GM12878 (cell line): Measurements from ENCODE around the gene TRIM45. TPM values are rescaled to one million over a fixed set of nuclear protein-coding genes. Genes with fewer than 3 reads are reported as not detected.

Source experiments
- ATAC-seq: fragments of 200-7000 bp; cut with Tn5 transposase; 3 replicates; pipeline ENCODE4 v1.9.1; 2020; ENCODE audit warnings: mild to moderate bottlenecking, moderate library complexity
- BruUV-seq: library from RNA; stranded (reverse); fragments of 400-500 nt; replicated peaks from 2 replicates; lab custom pipeline; 2021; lab: Mats Ljungman, UMichigan
- CTCF ChIA-PET: fragments of 300-600 bp; sonication (Branson Sonifier 250); formaldehyde crosslinking; extraction: SDS; loops from one replicate; lab custom pipeline; 2021; ENCODE audit warnings: inconsistent platforms; lab: Yijun Ruan, JAX
- POLR2A ChIA-PET: fragments of 350-600 bp; formaldehyde crosslinking; extraction: SDS; loops from one replicate; lab custom pipeline; 2021; ENCODE audit warnings: inconsistent platforms; lab: Charles Lee
- RAD21 ChIA-PET: fragments of 300-600 bp; sonication (Branson Sonifier 250); formaldehyde crosslinking; loops from one replicate; lab custom pipeline; 2023; ENCODE audit warnings: antibody characterized with exemption; ENCODE audit not compliant: unreplicated experiment; lab: Charles Lee
- SMC1A ChIA-PET: fragments of 300-600 bp; sonication (Branson Sonifier 250); formaldehyde crosslinking; loops from one replicate; lab custom pipeline; 2023; ENCODE audit not compliant: unreplicated experiment, uncharacterized antibody; lab: Charles Lee
- DNase-seq: peaks from one replicate; pipeline ENCODE4 v3.0.0-alpha.2; 2011; ENCODE audit warnings: low read depth, low spot score
- FAIRE-seq: peaks from 3 replicates; lab custom pipeline; 2011; peaks lifted over from hg19 to GRCh38; lab: Jason Lieb, UNC
- H2AFZ ChIP-seq: 2 replicates; pipeline ENCODE4 v1.6.0; 2011; ENCODE audit warnings: low read depth, low read length, control low read depth; ENCODE audit not compliant: control insufficient read depth
- H3K27ac ChIP-seq: 2 replicates; pipeline ENCODE4 v1.5.1; 2011; ENCODE audit warnings: control low read depth; ENCODE audit not compliant: control insufficient read depth, insufficient read depth
- H3K27me3 ChIP-seq, 2 experiments: replicated peaks in 1 of 2; 2 replicates each; pipeline versions ENCODE4 v1.6.0 to v1.6.1; 2011; ENCODE audit warnings: low read length in 1 of 2; ENCODE audit not compliant: control insufficient read depth in 2 of 2, insufficient read depth in 2 of 2
- H3K36me3 ChIP-seq, 2 experiments: 2 replicates each; pipeline ENCODE4 v1.5.1; 2011; ENCODE audit warnings: low read length in 1 of 2; ENCODE audit not compliant: control insufficient read depth in 2 of 2, insufficient read depth in 2 of 2
- H3K4me1 ChIP-seq: 2 replicates; pipeline ENCODE4 v1.6.1; 2011; ENCODE audit warnings: mild to moderate bottlenecking, low read length, moderate library complexity, mixed read lengths; ENCODE audit not compliant: control insufficient read depth, insufficient read depth
- H3K4me2 ChIP-seq: 2 replicates; pipeline ENCODE4 v1.6.0; 2011; ENCODE audit warnings: control low read depth; ENCODE audit not compliant: control insufficient read depth, insufficient read depth
- H3K4me3 ChIP-seq: fragments of 200-600 bp; sonication (generic); 2 replicates; pipeline ENCODE4 v1.5.1; 2016
- H3K79me2 ChIP-seq: 2 replicates; pipeline ENCODE4 v1.6.0; 2011; ENCODE audit warnings: low read length; ENCODE audit not compliant: control insufficient read depth, insufficient read depth
- H3K9ac ChIP-seq: 2 replicates; pipeline ENCODE4 v1.8.0; 2011; ENCODE audit warnings: low read length, control low read depth, mixed read lengths; ENCODE audit not compliant: control insufficient read depth, insufficient read depth
- H3K9me3 ChIP-seq: replicated peaks from 3 replicates; pipeline ENCODE4 v1.5.1; 2011; ENCODE audit warnings: mild to moderate bottlenecking, low read length; ENCODE audit not compliant: control insufficient read depth, insufficient read depth
- H4K20me1 ChIP-seq: 2 replicates; pipeline ENCODE4 v1.6.0; 2011; ENCODE audit not compliant: control insufficient read depth, insufficient read depth
- ATF2 ChIP-seq: IDR thresholded peaks from 2 replicates; pipeline ENCODE4 v1.6.1; 2012; ENCODE audit warnings: low read length, inconsistent platforms
- ATF7 ChIP-seq: fragments of 450-650 bp; IDR thresholded peaks from 2 replicates; pipeline ENCODE4 v1.6.1; 2016; ENCODE audit warnings: low read depth, mild to moderate bottlenecking
- BACH1 ChIP-seq: fragments of 450-650 bp; IDR thresholded peaks from 2 replicates; pipeline ENCODE4 v1.6.1; 2017; ENCODE audit warnings: mild to moderate bottlenecking, borderline replicate concordance
- FOXK2 ChIP-seq: fragments of 450-650 bp; IDR thresholded peaks from 2 replicates; pipeline ENCODE4 v1.6.1; 2017; ENCODE audit warnings: mild to moderate bottlenecking, moderate library complexity
- HDAC2 ChIP-seq: fragments of 200-600 bp; sonication (generic); IDR thresholded peaks from 2 replicates; pipeline ENCODE4 v1.6.1; 2017
- IRF3 ChIP-seq: fragments of 450-650 bp; IDR thresholded peaks from 2 replicates; pipeline ENCODE4 v1.6.1; 2014; ENCODE audit warnings: mild to moderate bottlenecking
- MTA2 ChIP-seq: fragments of 450-650 bp; IDR thresholded peaks from 2 replicates; pipeline ENCODE4 v1.6.1; 2016; ENCODE audit warnings: low read depth, mild to moderate bottlenecking, moderate library complexity
- MYC ChIP-seq: IDR thresholded peaks from 2 replicates; pipeline ENCODE4 v1.6.1; 2011; ENCODE audit warnings: mild to moderate bottlenecking, low read length, moderate library complexity, inconsistent platforms; ENCODE audit not compliant: insufficient read depth, insufficient replicate concordance, insufficient read length, severe bottlenecking
- NFIC ChIP-seq: IDR thresholded peaks from 2 replicates; pipeline ENCODE4 v1.6.1; 2012; ENCODE audit warnings: low read depth, mild to moderate bottlenecking, inconsistent platforms, low read length, moderate library complexity
- PAX8 ChIP-seq: fragments of 450-650 bp; IDR thresholded peaks from 2 replicates; pipeline ENCODE4 v1.6.1; 2017; ENCODE audit warnings: mild to moderate bottlenecking, moderate library complexity
- POLR2A ChIP-seq: IDR thresholded peaks from 2 replicates; pipeline ENCODE4 v1.6.1; 2011; ENCODE audit warnings: low read depth, mild to moderate bottlenecking, low read length
- POLR2AphosphoS2 ChIP-seq: IDR thresholded peaks from 2 replicates; pipeline ENCODE4 v1.6.1; 2011; ENCODE audit warnings: low read depth, mild to moderate bottlenecking, low read length, improper control_type of control experiment, moderate library complexity
- RAD21 ChIP-seq: IDR thresholded peaks from 2 replicates; pipeline ENCODE4 v1.6.1; 2011; ENCODE audit warnings: mild to moderate bottlenecking, low read depth, low read length, moderate library complexity; ENCODE audit not compliant: insufficient read depth
- SP1 ChIP-seq: IDR thresholded peaks from one replicate; pipeline ENCODE4 v1.6.1; 2011; ENCODE audit warnings: low read depth, low read length
- SREBF2 ChIP-seq: IDR thresholded peaks from 2 replicates; pipeline ENCODE4 v1.6.1; 2012; ENCODE audit warnings: mild to moderate bottlenecking, low read length
- SUPT20H ChIP-seq: IDR thresholded peaks from 2 replicates; pipeline ENCODE4 v1.6.1; 2011; ENCODE audit warnings: low read depth, mild to moderate bottlenecking, low read length, moderate library complexity, borderline replicate concordance; ENCODE audit not compliant: control insufficient read depth
- ZNF207 ChIP-seq: fragments of 450-650 bp; IDR thresholded peaks from 2 replicates; pipeline ENCODE4 v1.6.1; 2014; ENCODE audit warnings: antibody characterized with exemption, mild to moderate bottlenecking, borderline replicate concordance
- WGBS: methylation state at CpG from one replicate; pipeline ENCODE4 v1.1.6; 2016; ENCODE audit warnings: low lambda C conversion rate; ENCODE audit not compliant: insufficient replicate concordance, insufficient coverage; ENCODE audit errors: missing lambda C conversion rate; 5-methylcytosine and 5-hydroxymethylcytosine counted together
- in situ Hi-C: fragments of 300-500 bp; cut with MboI; formaldehyde crosslinking; loops from 9 replicates; pipeline ENCODE4 v1.14.3; 2018; ENCODE audit warnings: mixed read lengths
- intact Hi-C: fragments of 100-400 bp; cut with micrococcal nuclease; formaldehyde crosslinking; loops from one replicate; pipeline ENCODE4 v1.14.2; 2022; ENCODE audit not compliant: unreplicated experiment
- polyA plus RNA-seq, 11 experiments: library from polyadenylated mRNA; depleted of rRNA in 4 of 11; unstranded in 6 of 11; stranded (reverse) in 5 of 11; fragments of >200 nt; fragmentation: Nextera tagmentation in 4 of 11; fragmentation: Illumina TruSeq in 1 of 11; extraction: Ambion mirVana in 4 of 11; extraction: Trizol in 1 of 11; gene quantifications; 1 replicate in 1 of 11; 2 replicates in 10 of 11; pipeline versions ENCODE4 v1.2.1 to v1.2.3, GENCODE V29; 2011 to 2016; ENCODE audit warnings: inconsistent platforms in 2 of 11, missing spikeins in 2 of 11, low read depth in 1 of 11
- total RNA-seq, 4 experiments: library from RNA; depleted of rRNA in 3 of 4; stranded (reverse); fragments of >200 nt in 3 of 4; fragmentation: Illumina TruSeq in 1 of 4; extraction: Trizol in 1 of 4; gene quantifications; 2 replicates each; pipeline versions ENCODE4 v1.2.1 to v1.2.3, GENCODE V29; 2013 to 2021

Gene TRIM45
- total and polyA plus RNA-seq, 10 of the 15 experiments (the other 5 are each of a cell fraction or from before 2014, with no cell fraction given) = 0.31 to 0.86 (median 0.46) TPM

GRCh38 chr1:117096951-117097408 lies 24.6 kb downstream of the TRIM45 start:
- TF ChIP-seq SP1 = no peak
- TF ChIP-seq ZNF207 = no peak
- TF ChIP-seq RAD21 = no peak
- TF ChIP-seq MYC = no peak
- no peak for TF ChIP-seq ATF2
- TF ChIP-seq NFIC = no peak
- TF ChIP-seq POLR2A = no peak
- TF ChIP-seq POLR2AphosphoS2 = no peak
- TF ChIP-seq FOXK2 = no peak
- no peak for TF ChIP-seq ATF7
- no peak for TF ChIP-seq SUPT20H
- no peak for TF ChIP-seq PAX8
- TF ChIP-seq IRF3 = no peak
- TF ChIP-seq HDAC2 = no peak
- no peak for TF ChIP-seq MTA2
- TF ChIP-seq SREBF2 = no peak
- no peak for TF ChIP-seq BACH1

More at GRCh38 chr1:117096951-117097408, 24.6 kb downstream of the TRIM45 start:
- ChIA-PET RAD21 (no interaction called here), POLR2A (no interaction called here), CTCF (interaction anchor here (5.1 kb wide), 1 partner anchor 29 kb away, joined by 44 read pairs; no protein-coding TSS in a partner anchor), SMC1A (no interaction called here)
- 97% methylated on average over 3 of the region's 3 CpGs for WGBS
- DNase-seq = no peak
- no peaks in the 10 kb centered on the region for H3K79me2 ChIP-seq
- no peak overlapping the region for H3K4me2 ChIP-seq
- no peak for ATAC-seq
- H3K4me1 ChIP-seq = no peaks in the 10 kb centered on the region
- H3K9ac ChIP-seq = no peak overlapping the region
- H3K27me3 ChIP-seq = no peaks in the 10 kb centered on the region
- no peak overlapping the region for H3K4me3 ChIP-seq
- intact Hi-C loops = no loop called here
- no peak overlapping the region for H2AFZ ChIP-seq
- peaks cover 16 to 60% of the 10 kb centered on the region in 2 experiments for H3K36me3 ChIP-seq
- BruUV-seq = no TSS peak
- no peak overlapping the region for H3K27ac ChIP-seq
- no peaks in the 10 kb centered on the region for H4K20me1 ChIP-seq
- no peak for FAIRE-seq
- H3K9me3 ChIP-seq = no peaks in the 10 kb centered on the region
- in situ Hi-C loops = no loop called here
